Activated CD8-positive, alpha-beta memory T cell treated with anti-CD3 and anti-CD28 coated beads, Interleukin-2, amount 10 ng/mL, durations not matched to agents 7 days and 5 days (primary cell): ENCODE data around the gene IDNK. TPM values are rescaled to one million over a fixed set of nuclear protein-coding genes. Genes with fewer than 3 reads are reported as not detected.

ENCODE experiments used
- ATAC-seq: fragments of 150-1000 bp; cut with Tn5 transposase; one replicate; pipeline ENCODE4 v1.10.0; 2021; ENCODE audit warnings: moderate library complexity
- CTCF ChIA-PET: fragments of 350-600 bp; sonication (Branson Sonifier 250); formaldehyde crosslinking; loops from one replicate; lab custom pipeline; 2021; ENCODE audit warnings: antibody characterized with exemption; lab: Charles Lee
- DNase-seq: peaks from one replicate; pipeline ENCODE4 v3.0.0-alpha.2; 2020
- H3K27ac Mint-ChIP-seq: one replicate; pipeline ENCODE4 v1.8.0; 2021; ENCODE audit warnings: mild to moderate bottlenecking, mixed read lengths
- H3K27me3 Mint-ChIP-seq: one replicate; pipeline ENCODE4 v1.8.0; 2021; ENCODE audit warnings: mixed read lengths
- H3K36me3 Mint-ChIP-seq: one replicate; pipeline ENCODE4 v1.8.0; 2021; ENCODE audit warnings: mild to moderate bottlenecking, mixed read lengths
- H3K4me1 Mint-ChIP-seq: one replicate; pipeline ENCODE4 v1.8.0; 2021; ENCODE audit warnings: mixed read lengths
- H3K4me3 Mint-ChIP-seq: one replicate; pipeline ENCODE4 v1.8.0; 2021; ENCODE audit warnings: mild to moderate bottlenecking, moderate library complexity, mixed read lengths
- H3K9me3 Mint-ChIP-seq: one replicate; pipeline ENCODE4 v1.8.0; 2022; ENCODE audit warnings: low read depth, mixed read lengths
- total RNA-seq, 2 experiments: library from RNA; stranded (reverse); gene quantifications; one replicate each; pipeline ENCODE4 v1.2.3, GENCODE V29; 2021

Gene IDNK
- total RNA-seq, 2 experiments from 2014 or later = 6.2 to 9.1 TPM

DNA sequence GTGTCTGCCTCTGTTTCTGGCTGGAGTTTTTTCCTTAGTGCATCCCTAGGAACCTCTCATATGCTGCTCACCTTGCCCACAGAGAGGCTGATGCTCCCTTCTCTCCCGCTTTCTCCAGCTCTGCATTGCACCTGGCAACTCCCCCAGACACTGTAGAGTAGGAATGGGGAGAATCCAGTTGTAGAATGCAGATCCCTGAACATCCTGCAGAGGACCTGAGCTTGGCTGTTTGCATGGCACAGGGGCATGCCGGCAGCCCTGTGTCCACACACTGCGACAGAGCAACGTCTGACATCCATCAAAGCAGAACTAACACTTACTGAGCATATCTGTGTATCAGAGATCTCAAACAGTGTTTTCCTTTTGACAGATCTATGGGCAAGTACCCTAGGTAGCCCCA, 19.9 kb downstream of the IDNK start:
- H3K4me1 Mint-ChIP-seq = no peaks in the 10 kb centered on the region
- ATAC-seq = no peak

GRCh38 chr9:83646500-83647239, 23.7 kb downstream of the IDNK start:
- CTCF ChIA-PET = interaction anchor here (0.7 to 4.6 kb wide), 3 partner anchors 14 to 26 kb away, joined by 3 to 19 read pairs (median 4); no protein-coding TSS in a partner anchor
- no peaks in the 10 kb centered on the region for H3K4me1 Mint-ChIP-seq
- DNase-seq (no peak), ATAC-seq (no peak)
- H3K36me3 Mint-ChIP-seq = peaks cover 5% of the 10 kb centered on the region
- no peaks in the 10 kb centered on the region for H3K9me3 Mint-ChIP-seq
- H3K4me3 Mint-ChIP-seq = no peak overlapping the region
- no peak overlapping the region for H3K27ac Mint-ChIP-seq
- no peaks in the 10 kb centered on the region for H3K27me3 Mint-ChIP-seq

More for the DNA sequence above, 19.9 kb downstream of the IDNK start:
- Mint-ChIP-seq H3K36me3 (no peaks in the 10 kb centered on the region), H3K4me3 (no peak overlapping the region), H3K27ac (no peak overlapping the region), H3K9me3 (no peaks in the 10 kb centered on the region), H3K27me3 (no peaks in the 10 kb centered on the region)
- no peak for DNase-seq
- CTCF ChIA-PET = no interaction called here

GRCh38 chr9:83649080-83649479, 26.1 kb downstream of the IDNK start:
- DNase-seq (peak; percentile 81), ATAC-seq (peak; percentile 90)
- no peak overlapping the region for H3K27ac Mint-ChIP-seq
- peaks cover 3% of the 10 kb centered on the region for H3K4me1 Mint-ChIP-seq
- H3K9me3 Mint-ChIP-seq = no peaks in the 10 kb centered on the region
- peaks cover 19% of the 10 kb centered on the region for H3K36me3 Mint-ChIP-seq
- CTCF ChIA-PET = interaction anchor here (1.0 to 4.6 kb wide), 15 partner anchors 9 to 60 kb away, joined by 3 to 39 read pairs (median 5); partner anchors contain the start of genes IDNK and UBQLN1
- H3K27me3 Mint-ChIP-seq = no peaks in the 10 kb centered on the region
- no peak overlapping the region for H3K4me3 Mint-ChIP-seq

DNA sequence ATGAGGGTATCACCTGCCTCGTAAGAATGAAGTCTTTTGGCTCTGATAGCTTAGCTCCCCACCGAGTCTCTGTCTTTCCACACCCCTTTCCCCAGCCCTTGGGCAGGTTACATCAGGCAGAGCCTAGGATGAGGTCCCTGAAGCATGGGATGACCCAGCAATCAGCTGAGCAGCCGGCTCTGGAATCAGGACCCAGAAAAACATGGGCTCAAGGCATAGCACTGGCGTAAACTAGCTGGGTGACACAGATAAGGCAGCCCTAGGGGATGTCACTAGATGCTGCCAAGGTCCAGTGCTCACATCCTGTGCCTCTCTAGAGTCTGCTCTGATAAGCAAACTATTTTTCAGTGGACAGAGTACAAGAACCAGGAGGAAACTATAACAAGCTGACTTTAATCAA, 26.6 kb downstream of the IDNK start:
- ATAC-seq (no peak), DNase-seq (no peak)
- no peak overlapping the region for H3K4me3 Mint-ChIP-seq
- no peaks in the 10 kb centered on the region for H3K9me3 Mint-ChIP-seq
- H3K36me3 Mint-ChIP-seq = peaks cover 23% of the 10 kb centered on the region
- CTCF ChIA-PET = interaction anchor here (0.7 to 4.6 kb wide), 19 partner anchors 9 to 61 kb away, joined by 3 to 39 read pairs (median 5); partner anchors contain the start of genes IDNK and UBQLN1
- H3K4me1 Mint-ChIP-seq = peaks cover 3% of the 10 kb centered on the region
- H3K27ac Mint-ChIP-seq = no peak overlapping the region
- H3K27me3 Mint-ChIP-seq = no peaks in the 10 kb centered on the region

- Mint-ChIP-seq H3K4me1 (peaks cover 6% of the 10 kb centered on the region), H3K27me3 (no peaks in the 10 kb centered on the region), H3K4me3 (no peak overlapping the region), H3K36me3 (peaks cover 39% of the 10 kb centered on the region), H3K27ac (no peak overlapping the region), H3K9me3 (no peaks in the 10 kb centered on the region)
- no peak for DNase-seq
- no peak for ATAC-seq
- CTCF ChIA-PET = interaction anchor here (1.1 to 4.3 kb wide), 2 partner anchors 28 to 31 kb away, joined by 3 to 39 read pairs; no protein-coding TSS in a partner anchor
These were observed 28.6 kb downstream of the IDNK start for GRCh38 chr9:83651558-83651957.

DNA sequence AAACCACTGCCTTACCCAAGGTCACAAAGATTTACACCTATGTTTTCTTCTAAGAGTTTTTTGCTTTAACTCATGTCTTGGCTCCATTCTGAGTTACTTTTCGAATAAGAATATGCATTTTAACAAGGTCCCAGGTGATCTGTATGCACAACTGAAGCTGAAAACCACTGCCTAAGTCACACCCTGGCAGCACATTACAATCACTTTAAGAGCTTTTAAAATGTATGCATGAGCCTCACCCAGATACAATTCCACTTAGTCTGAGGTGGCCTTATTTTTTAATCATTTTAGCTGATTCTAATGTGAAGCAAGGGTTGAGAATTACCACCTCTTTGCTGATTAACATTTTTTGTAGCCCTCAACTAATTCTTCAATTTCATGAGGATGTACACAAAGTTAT, 29.5 kb downstream of the IDNK start:
- Mint-ChIP-seq H3K27me3 (no peaks in the 10 kb centered on the region), H3K4me3 (no peak overlapping the region), H3K4me1 (peaks cover 6% of the 10 kb centered on the region), H3K36me3 (peaks cover 39% of the 10 kb centered on the region), H3K9me3 (no peaks in the 10 kb centered on the region), H3K27ac (no peak overlapping the region)
- CTCF ChIA-PET = no interaction called here
- DNase-seq = no peak
- ATAC-seq = no peak

DNA sequence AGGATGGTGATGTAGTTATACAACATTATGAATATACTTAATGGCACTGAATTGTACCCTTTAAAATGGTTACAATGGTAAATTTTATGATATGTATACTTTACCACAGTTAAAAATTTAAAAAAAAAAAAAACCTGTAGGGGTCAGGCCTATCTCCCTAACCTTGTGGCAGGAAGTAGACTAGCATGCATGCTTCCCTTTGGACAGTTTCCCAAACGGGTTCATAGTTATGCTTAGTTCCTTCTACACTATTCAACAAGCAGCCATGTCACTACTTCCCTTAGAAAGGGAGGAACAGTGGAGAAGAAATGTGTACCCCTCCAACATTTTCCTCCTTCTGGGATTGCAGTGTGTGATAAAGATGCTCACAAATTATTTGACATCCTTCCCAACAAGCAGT, 32.5 kb downstream of the IDNK start:
- CTCF ChIA-PET = no interaction called here
- DNase-seq (no peak), ATAC-seq (no peak)
- Mint-ChIP-seq H3K4me1 (peaks cover 6% of the 10 kb centered on the region), H3K4me3 (no peak overlapping the region), H3K27me3 (no peaks in the 10 kb centered on the region), H3K27ac (no peak overlapping the region), H3K36me3 (peaks cover 47% of the 10 kb centered on the region), H3K9me3 (no peaks in the 10 kb centered on the region)

DNA sequence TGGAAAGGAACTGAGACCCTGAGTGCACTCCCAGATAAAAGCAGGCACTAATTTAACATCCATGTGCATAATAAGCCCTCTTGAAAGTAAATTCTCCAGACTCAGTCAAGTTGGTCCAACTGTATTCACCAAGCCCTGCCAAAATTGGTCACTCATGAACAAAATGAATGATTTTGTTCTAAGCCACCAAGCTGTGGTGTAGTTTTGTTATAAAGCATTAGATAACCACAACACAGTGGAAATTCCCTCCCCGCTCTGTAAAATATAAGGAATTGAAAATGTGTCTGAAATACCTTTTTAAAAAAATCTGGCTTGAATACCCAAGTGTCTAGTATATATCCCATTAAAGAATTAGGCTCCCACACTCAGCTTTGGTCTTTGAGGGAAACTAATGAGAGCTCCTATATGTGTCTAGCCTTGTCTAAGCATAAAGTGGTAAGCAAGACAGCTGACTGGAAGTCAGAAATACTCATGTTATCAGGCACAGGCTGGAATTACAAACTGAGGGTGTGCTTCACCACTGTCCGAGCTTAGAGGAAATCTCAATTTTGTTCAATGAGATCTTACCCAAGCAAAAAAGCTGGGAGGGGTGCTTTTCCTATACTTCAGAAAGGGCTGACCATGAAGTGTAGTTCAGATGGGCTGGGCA, 33.2 kb downstream of the IDNK start:
- peaks cover 50% of the 10 kb centered on the region for H3K36me3 Mint-ChIP-seq
- H3K4me3 Mint-ChIP-seq = no peak overlapping the region
- ATAC-seq = no peak
- H3K27me3 Mint-ChIP-seq = no peaks in the 10 kb centered on the region
- H3K27ac Mint-ChIP-seq = no peak overlapping the region
- CTCF ChIA-PET = no interaction called here
- peaks cover 6% of the 10 kb centered on the region for H3K4me1 Mint-ChIP-seq
- no peak for DNase-seq
- no peaks in the 10 kb centered on the region for H3K9me3 Mint-ChIP-seq

DNA sequence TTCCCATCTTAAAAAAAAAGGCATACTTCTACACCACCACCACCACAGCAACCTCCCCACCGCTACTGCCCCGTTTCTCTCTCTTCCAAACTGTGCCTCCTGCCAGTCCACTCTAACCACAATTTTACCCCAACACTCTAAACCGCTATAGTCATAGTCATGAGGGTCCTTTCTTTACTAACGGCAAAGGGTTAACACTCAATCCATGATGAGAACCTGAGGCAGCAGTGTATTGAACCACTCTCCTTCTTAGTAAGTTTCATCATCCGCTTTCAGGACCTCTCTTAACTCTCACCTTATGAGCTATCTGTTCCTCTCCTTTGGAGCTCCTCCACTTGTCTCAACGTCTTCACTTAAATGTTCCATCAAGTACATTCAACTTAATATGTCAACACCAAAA, 34.0 kb downstream of the IDNK start:
- CTCF ChIA-PET = no interaction called here
- no peak for DNase-seq
- Mint-ChIP-seq H3K9me3 (no peaks in the 10 kb centered on the region), H3K36me3 (peaks cover 47% of the 10 kb centered on the region), H3K4me1 (peaks cover 6% of the 10 kb centered on the region), H3K4me3 (no peak overlapping the region), H3K27me3 (no peaks in the 10 kb centered on the region), H3K27ac (no peak overlapping the region)
- no peak for ATAC-seq

DNA sequence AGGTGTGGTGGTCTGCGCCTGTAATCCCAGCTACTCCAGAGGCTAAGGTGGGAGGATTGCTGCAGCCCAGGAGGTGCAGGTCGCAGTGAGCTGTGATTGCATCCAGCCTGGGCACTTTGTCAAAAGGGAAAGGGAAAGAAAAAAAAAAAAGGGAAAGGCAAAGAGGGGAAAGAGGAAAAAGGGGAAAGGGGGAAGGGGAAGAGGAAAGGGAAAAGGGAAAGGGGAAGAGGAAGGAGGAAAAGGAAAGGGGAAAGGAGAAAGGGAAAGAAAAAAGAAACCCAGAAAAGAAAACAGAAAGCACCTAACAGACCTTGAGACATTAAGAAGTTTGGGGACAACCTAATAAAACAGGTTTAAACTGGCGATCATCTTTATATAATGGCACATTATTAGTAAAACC, 40.0 kb downstream of the IDNK start:
- Mint-ChIP-seq H3K27ac (no peak overlapping the region), H3K4me3 (no peak overlapping the region), H3K36me3 (peaks cover 34% of the 10 kb centered on the region), H3K4me1 (no peaks in the 10 kb centered on the region), H3K9me3 (no peaks in the 10 kb centered on the region), H3K27me3 (no peaks in the 10 kb centered on the region)
- ATAC-seq (no peak), DNase-seq (no peak)
- CTCF ChIA-PET = interaction anchor here (0.6 to 1.7 kb wide), 4 partner anchors 13 to 79 kb away, joined by 3 to 6 read pairs (median 4); no protein-coding TSS in a partner anchor

- no peaks in the 10 kb centered on the region for H3K9me3 Mint-ChIP-seq
- H3K4me3 Mint-ChIP-seq = no peak overlapping the region
- CTCF ChIA-PET = interaction anchor here (3.0 kb wide), 1 partner anchor 16 kb away, joined by 9 read pairs; no protein-coding TSS in a partner anchor
- H3K36me3 Mint-ChIP-seq = peaks cover 26% of the 10 kb centered on the region
- H3K4me1 Mint-ChIP-seq = no peaks in the 10 kb centered on the region
- no peak for DNase-seq
- no peak for ATAC-seq
- H3K27ac Mint-ChIP-seq = no peak overlapping the region
- H3K27me3 Mint-ChIP-seq = no peaks in the 10 kb centered on the region
These were observed 42.7 kb downstream of the IDNK start for GRCh38 chr9:83665580-83666200.

DNA sequence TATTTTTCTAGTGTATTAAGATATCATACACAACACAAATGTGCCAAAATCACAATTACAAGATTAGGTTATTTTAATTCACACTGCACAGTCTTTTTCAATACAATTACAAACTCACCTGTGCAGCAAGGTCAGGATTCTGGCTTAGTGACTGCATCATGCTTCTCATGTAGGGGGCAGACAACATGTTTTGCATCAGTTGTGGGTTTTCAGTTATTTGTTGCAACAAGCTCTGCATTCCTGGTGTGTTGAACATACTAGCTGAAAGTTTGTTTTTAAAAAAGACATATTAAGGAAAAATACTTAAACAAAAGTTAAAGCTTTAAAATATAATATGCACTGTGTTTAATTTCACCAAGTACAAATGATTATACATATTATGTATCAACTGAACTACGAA, 46.1 kb downstream of the IDNK start:
- ATAC-seq = no peak
- no peaks in the 10 kb centered on the region for H3K9me3 Mint-ChIP-seq
- CTCF ChIA-PET = interaction anchor here (0.9 to 1.3 kb wide), 2 partner anchors 9 to 20 kb away, joined by 3 read pairs; no protein-coding TSS in a partner anchor
- no peak overlapping the region for H3K4me3 Mint-ChIP-seq
- no peak overlapping the region for H3K27ac Mint-ChIP-seq
- no peaks in the 10 kb centered on the region for H3K4me1 Mint-ChIP-seq
- peaks cover 40% of the 10 kb centered on the region for H3K36me3 Mint-ChIP-seq
- no peaks in the 10 kb centered on the region for H3K27me3 Mint-ChIP-seq
- DNase-seq = no peak

DNA sequence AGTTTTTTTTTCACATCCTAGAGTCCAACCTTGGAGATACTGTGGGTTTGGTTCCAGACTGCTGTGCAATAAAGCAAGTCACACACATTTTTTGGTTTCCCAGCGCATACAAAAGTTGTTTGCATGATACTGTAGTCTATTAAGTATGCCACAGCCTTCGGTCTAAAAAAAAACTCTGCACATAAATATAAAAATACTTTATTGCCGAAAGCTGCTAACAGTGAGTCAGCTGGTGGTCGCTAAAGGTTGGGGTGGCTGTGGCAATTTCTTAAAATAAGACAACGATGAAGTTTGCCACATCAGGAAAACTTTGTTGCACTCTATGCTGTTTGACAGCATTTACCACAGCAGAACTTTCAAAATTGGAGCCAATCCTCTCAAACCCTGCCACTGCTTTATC, 47.4 kb downstream of the IDNK start:
- ATAC-seq (no peak), DNase-seq (no peak)
- H3K27me3 Mint-ChIP-seq = no peaks in the 10 kb centered on the region
- no peaks in the 10 kb centered on the region for H3K9me3 Mint-ChIP-seq
- CTCF ChIA-PET = no interaction called here
- no peak overlapping the region for H3K4me3 Mint-ChIP-seq
- no peaks in the 10 kb centered on the region for H3K4me1 Mint-ChIP-seq
- peaks cover 42% of the 10 kb centered on the region for H3K36me3 Mint-ChIP-seq
- no peak overlapping the region for H3K27ac Mint-ChIP-seq
